ENCODE results near the gene TMCC3.
"Not testable (repeated sequence)": the region's sequence is repeated elsewhere in the genome, so short reads cannot be mapped to it uniquely, and the experiment has no call there.

The TMCC3 gene

DNA sequence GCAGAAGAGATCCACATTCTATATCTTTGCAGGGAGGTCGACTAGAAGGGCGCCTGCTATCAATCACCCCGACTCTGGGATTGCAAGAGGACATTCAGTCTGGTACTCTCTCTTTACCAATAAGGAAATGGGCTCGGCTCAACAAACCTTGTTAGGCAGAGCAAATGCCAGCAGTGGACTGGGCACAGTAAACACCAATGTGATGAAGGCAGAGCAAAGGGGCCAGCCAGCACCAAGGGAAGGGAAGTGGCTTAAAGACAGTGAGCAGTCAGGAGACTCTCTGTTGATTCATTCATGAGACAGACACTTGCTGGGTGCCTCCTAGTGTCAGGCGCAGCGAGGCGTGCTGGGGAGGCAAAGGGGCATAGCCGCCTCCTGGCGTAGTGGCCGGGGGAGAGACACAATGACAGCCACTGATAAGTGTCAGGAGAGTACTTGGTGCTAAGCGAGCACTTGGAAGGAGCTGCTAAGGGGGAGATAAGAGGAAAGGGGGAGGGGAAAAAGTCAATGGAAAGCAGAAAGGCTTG, 34.1 kb downstream of the TMCC3 start:
- in situ Hi-C loops (cut with HindIII; ENCODE audit: low pct_ligation_motif_present, low pct_unique_long_range_greater_than_20kb, low sequenced_read_pairs), result no loop called here
- peak; percentile 89 for DNase-seq

DNA sequence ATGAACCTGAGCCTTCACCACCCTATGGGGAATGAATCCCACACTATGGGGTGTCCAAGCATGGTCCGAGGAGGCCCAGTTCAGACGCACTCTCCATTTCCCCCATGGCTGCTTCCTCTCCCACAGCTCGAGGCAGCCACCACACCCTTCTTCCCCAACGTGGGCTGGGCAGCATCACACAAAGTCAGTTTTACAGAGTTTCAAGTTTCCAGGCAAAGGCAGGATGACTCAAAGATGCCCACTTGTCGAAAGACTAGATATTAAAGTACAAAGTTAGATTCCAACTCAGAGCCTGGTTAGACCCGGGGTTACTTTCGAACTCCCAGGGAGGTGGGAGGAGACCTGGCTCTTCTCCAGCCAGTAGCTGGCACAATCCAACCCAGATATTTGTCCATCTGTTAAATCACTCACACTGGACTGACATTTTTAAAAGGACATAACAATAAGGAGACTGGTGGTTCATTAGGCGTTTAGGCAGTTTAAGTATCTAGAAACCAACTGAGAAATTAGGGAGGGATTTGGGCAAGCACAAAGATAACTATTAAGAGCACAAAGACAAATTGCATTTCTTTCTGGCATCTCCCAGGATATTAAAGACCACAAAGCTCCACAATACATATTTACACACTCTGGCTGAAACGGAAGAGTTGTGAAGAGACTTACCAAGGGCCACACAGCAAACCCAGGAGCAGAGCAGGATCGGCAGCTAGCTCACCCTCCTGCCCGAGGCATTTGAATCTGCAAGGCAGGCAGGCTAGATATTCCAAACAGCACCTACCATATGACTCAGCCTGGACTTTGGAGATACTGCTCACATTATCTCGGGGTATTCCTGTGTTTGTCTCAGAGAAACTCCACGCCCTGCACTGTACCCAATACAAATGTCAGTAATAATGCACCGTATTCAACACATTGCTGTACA, 34.8 kb downstream of the TMCC3 start:
- DNase-seq, result peak; percentile 92
- in situ Hi-C loops (cut with HindIII; ENCODE audit: low pct_ligation_motif_present, low pct_unique_long_range_greater_than_20kb, low sequenced_read_pairs), result no loop called here

DNA sequence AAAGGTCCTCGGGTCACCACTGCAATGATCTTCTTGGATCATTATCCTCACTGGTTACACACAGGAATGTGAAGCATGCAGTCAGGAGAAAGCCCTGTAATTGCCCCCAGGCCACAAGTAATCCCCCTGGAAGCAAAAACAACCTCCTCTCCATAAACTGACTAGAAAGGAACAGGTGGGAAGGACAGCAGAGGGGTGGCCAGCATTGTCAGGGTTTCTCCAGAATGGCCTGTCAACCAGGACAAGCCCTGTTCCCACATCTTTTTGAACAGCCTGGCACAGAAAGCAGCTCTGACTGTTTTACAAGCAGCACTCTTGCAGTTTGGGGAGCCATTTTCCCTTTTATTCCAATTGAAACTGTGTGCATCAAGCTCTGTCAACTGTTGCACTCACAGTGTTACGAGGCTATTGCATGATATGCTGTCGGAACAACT, 36.1 kb downstream of the TMCC3 start:
- in situ Hi-C loops (cut with HindIII; ENCODE audit: low pct_ligation_motif_present, low pct_unique_long_range_greater_than_20kb, low sequenced_read_pairs), result no loop called here
- peak; percentile 79 for DNase-seq

DNA sequence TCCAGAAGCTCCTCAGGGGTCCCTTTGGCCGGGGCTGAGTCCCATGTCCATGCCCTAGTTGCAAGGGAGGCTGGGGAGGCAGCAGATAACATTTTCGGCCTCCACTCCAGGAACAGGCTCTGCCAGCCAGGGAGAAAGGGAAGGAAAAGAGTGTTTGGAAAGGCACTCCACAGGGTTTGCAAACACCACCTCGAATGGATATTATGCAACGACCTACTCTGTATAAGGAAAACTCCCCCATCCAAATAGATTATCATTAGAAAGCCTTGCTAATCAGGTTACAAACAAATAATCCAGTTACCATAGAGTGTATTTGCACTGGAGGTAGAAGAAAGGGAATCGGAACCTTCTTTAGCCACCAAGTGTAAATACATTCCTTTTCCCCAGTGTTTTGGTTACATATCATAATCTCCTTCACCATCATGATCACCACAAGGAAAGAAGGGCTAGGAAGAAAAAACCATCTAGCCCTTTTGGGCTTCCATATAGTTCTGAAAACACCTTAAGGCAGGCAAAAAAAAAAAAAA, 40.4 kb downstream of the TMCC3 start:
- DNase-seq, result no peak
- in situ Hi-C loops (cut with HindIII; ENCODE audit: low pct_ligation_motif_present, low pct_unique_long_range_greater_than_20kb, low sequenced_read_pairs), result no loop called here

DNA sequence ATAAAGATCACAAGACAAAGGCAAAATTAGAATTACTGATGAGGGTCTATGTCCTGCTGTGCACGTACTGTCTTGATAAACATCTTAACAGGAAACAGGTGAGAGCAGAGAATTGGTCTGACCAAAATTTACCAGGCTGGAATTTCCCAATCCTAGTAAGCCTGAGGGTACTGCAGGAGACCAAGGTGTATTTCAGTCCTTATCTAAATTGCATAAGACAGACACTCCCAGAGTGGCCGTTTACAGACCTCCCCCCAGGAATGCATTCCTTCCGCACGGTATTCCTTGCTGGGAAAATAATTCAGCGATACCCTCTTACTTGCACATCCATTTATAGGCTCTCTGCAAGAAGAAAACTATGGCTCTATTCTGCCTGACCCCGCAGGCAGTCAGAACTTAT, 43.5 kb downstream of the TMCC3 start:
- DNase-seq; in situ Hi-C loops (cut with HindIII; ENCODE audit: low pct_ligation_motif_present, low pct_unique_long_range_greater_than_20kb, low sequenced_read_pairs): not testable (repeated sequence)

DNA sequence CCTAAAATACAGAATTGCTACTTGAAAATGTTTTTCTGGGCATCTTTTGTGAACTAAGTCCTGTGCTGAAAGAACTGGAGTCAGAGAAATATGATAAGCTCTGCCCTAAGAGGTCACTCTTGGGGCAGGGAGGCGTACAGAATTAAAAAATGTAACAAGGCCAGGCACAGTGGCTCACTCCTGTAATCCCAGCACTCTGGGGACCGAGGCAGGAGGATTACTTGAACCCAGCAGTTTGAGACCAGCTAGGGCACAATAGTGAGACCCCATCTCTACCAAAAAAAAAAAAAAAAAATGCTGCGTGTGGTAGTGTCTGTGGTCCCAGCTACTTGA, 46.0 kb downstream of the TMCC3 start:
- in situ Hi-C loops (cut with HindIII; ENCODE audit: low pct_ligation_motif_present, low pct_unique_long_range_greater_than_20kb, low sequenced_read_pairs), result no loop called here
- DNase-seq, result no peak

DNA sequence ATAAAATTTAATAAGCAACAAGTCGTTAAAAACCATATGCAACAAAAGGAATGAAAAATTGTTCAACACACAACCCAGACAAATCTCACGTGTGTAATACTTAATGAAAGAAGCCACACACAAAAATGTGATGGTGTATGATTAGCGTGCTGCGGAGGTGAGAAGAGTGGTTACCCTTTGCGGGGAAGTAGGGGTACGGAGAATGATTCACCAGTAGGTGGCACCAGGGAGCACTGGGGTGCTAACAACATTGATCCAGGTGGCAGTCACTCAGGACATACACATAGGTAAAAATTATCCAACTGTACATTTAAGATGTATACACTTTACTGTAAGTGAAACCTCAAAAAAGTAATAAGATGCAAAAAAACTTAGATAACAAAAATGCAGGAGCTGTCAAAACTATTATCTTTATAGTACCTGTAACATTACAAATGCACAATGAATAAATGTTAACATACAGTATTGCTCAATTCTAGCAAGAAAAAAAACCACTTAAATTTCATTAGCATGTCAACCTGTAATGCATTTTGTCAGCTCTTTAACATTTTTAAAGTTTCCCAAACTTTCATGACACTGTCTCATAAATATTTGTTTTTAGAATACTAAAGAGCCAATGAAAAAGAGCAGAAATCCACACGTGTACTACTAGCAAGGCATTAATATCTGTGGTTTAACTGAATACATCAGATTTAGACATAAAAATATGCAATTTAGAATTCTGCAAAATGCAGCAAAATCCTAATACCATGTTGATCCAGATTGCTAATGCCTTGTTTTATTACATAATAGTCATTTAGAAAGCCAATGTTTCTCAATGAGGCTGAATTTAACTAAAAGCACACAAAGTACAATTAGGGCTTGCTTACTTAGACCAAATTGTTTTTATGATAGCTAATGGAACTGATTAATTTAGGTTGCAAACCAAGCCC, 46.7 kb downstream of the TMCC3 start:
- in situ Hi-C loops (cut with HindIII; ENCODE audit: low pct_ligation_motif_present, low pct_unique_long_range_greater_than_20kb, low sequenced_read_pairs), result no loop called here
- DNase-seq, result peak; percentile 44

DNA sequence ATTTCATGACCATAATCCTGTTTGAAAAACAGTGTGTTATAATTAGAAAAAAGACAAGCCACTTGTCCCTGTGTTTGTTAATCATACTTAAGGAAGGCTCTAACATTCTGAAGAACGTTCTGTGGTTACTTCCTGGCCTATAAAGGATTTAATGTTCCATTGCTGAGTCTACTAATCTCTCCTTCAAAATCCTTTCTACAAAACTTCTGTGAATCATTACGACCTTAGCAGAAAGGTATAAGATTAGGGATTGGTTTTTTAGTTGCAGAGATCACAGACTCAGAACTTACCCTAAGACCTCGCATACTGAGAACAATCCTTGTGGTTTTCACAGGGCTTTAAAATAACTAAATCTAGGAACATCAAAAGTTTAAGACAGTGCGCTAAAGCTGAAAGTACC, 48.3 kb downstream of the TMCC3 start:
- DNase-seq, result no peak
- in situ Hi-C loops (cut with HindIII; ENCODE audit: low pct_ligation_motif_present, low pct_unique_long_range_greater_than_20kb, low sequenced_read_pairs), result no loop called here

DNA sequence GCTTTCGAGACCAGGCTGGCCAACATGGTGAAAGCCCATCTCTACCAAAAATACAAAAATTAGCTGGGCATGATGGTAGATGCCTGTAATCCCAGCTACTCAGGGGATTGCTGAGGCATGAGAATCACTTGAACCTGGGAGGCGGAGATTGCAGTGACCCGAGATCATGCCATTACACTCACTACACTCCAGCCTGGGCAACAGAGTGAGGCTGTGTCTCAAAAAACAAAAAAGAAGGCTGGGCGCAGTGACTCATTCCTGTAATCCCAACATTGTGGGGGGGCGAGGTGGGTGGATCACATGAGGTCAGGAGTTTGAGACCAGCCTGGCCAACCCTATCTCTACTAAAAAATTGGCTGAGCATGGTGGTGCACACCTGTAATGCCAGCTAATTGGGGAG, 49.0 kb downstream of the TMCC3 start:
- in situ Hi-C loops (cut with HindIII; ENCODE audit: low pct_ligation_motif_present, low pct_unique_long_range_greater_than_20kb, low sequenced_read_pairs); DNase-seq: not testable (repeated sequence)

DNA sequence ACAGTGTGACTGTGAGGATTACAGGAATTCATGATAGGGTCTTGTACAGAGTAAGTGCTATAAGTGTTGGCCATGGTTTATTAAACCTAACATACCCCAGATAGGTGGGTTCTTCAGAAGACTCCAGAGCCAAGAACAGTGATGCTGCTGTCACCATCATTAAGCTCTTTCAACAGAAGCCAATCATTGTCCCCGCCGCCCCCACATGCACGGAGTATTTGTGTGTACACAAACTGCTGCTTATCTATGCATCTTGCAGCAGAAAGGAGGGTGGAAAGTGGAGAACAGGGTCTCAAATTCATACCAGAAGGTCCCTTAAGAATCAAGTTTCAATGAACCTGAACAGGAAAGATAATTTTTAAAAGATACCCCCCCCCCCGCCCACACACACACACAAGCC, 51.2 kb downstream of the TMCC3 start:
- no peak for DNase-seq
- in situ Hi-C loops (cut with HindIII; ENCODE audit: low pct_ligation_motif_present, low pct_unique_long_range_greater_than_20kb, low sequenced_read_pairs), result no loop called here

DNA sequence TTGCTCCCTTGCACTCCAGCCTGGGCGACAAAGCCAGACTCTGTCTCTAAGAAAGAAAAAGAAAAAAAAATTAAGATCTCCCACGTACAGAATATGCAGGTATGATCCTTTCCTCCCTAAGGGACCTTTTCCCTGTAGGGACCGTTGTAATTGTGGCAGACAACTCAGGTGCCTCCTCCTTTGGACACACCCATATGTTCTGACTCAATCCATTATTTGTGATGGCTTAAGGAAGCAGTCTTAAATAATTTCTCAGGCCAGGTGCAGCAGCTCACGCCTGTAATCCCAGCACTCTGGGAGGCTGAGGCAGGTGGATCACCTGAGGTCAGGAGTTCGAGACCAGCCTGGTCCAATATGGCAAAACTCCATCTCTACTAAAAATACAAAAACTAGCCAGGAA, 53.1 kb downstream of the TMCC3 start:
- in situ Hi-C loops (cut with HindIII; ENCODE audit: low pct_ligation_motif_present, low pct_unique_long_range_greater_than_20kb, low sequenced_read_pairs), result no loop called here
- DNase-seq, result no peak

DNA sequence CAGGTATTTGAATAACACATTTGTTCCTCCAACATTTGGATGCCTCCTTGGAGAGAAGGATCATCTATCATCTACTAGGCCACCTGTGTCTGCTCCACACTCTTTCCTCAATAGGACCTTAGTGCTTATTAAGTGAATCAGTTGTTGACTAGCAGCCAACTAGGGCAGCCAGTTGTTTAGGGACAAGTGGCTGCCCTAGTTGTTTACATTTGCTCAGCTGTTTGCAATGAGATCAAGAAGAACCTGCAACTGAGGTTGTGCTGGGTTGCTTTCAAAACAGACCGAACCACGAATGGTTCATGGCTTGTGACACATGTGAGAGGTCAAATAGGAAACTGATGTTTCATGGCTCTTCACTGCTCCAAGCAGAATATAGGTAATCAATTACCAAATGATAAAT, 53.8 kb downstream of the TMCC3 start:
- in situ Hi-C loops (cut with HindIII; ENCODE audit: low pct_ligation_motif_present, low pct_unique_long_range_greater_than_20kb, low sequenced_read_pairs), result no loop called here

DNA sequence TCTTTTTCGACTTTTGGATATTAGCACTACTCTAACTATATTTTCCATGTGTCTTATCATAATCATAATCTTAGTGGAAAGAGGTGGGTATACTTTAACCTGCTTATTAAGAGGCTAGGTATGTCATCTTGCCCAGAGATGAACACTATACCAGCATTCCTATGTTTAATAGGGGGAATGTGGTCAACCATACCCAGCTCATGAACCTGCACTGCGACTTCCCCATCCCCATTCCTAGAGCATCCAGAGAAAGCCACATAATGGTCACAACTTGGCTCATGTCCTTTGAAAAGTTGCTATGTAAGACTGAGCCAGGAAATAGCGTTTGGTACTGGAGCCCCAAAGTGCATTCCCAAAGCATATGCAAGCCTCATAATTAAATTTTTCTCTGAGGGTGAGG, 55.2 kb downstream of the TMCC3 start:
- peak; percentile 53 for DNase-seq
- in situ Hi-C loops (cut with HindIII; ENCODE audit: low pct_ligation_motif_present, low pct_unique_long_range_greater_than_20kb, low sequenced_read_pairs), result no loop called here

More for the DNA sequence above, 53.8 kb downstream of the TMCC3 start:
- no peak for DNase-seq

DNA sequence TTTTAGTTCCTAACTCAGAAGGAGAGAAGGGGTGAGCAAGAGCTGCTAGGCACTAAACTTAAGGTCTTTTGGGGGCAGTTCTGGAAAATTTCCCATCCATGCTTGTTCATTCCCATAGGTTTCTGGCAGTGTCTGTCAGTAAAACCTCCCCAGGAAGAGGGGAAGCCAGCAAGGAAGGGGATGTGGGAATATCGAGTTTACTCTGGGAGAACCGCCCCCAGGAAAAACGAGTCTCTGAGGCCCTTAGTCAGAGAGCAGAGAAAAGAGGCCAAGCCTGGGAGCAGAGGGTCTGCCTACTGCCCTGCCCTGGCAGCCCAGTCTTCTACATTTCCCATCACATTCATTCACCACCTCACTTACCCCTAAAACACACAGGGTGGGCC, 55.9 kb downstream of the TMCC3 start:
- DNase-seq, result no peak
- in situ Hi-C loops (cut with HindIII; ENCODE audit: low pct_ligation_motif_present, low pct_unique_long_range_greater_than_20kb, low sequenced_read_pairs), result no loop called here

DNA sequence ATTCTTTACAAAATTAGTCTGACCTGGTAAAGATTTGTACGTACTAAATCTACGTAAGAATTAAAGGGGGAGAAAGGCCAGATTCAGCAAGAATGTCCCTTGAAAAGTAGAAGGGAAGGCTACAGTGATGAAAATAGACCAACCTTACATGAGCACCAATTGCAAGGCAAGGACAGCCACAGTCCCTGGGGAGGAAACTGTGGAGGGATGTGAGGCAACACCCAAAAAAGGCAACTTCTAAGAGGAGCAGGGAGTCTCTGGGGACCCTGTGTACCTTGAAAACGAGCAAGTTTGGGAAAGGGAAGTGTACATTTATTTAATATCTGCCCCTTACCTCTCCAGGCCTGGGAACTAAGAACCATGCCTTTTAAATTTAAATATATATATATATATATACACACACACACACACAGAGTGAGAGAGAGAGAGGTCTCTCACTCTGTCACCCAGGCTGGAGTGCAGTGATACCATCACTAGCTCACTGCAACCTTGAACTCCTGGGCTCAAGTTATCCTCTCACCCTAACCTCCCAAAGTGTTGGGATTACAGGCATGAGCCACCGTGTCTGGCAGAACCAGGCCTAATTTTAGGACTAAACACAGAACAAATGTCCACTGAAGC, 56.4 kb downstream of the TMCC3 start:
- DNase-seq, result no peak
- in situ Hi-C loops (cut with HindIII; ENCODE audit: low pct_ligation_motif_present, low pct_unique_long_range_greater_than_20kb, low sequenced_read_pairs), result no loop called here

DNA sequence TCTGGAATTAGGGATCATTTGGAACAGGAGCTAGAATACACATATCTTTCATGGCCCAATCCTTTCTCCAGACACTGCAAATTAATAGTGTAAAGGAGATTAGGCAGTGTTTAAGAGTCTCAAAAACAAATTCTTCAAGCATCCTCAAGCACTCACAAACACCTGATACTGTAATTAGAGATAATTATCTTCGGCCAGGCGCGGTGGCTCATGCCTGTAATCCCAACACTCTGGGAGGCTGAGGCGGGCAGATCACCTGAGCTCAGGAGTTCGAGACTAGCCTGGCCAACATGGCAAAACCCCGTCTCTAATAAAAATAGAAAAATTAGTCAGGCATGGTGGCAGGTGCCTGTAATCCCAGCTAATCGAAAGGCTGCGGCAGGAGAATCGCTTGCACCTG, 57.6 kb downstream of the TMCC3 start:
- DNase-seq; in situ Hi-C loops (cut with HindIII; ENCODE audit: low pct_ligation_motif_present, low pct_unique_long_range_greater_than_20kb, low sequenced_read_pairs): not testable (repeated sequence)

DNA sequence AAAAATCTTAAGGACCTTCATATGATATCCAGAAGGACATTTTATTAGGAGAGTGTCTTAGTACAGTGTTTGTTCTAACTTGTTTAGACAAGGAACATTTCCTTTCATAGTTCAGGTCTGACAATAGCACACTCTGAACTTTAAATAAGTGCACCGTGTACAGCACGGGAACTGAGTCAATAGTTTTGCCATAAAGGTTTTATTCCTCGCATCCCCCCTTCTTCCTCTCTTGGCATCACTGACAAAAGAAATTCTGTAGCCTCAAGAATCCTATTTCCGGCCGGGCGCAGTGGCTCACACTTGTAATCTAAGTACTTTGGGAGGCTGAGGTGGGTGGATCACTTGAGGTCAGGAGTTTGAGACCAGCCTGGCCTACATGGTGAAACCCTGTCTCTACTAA, 58.3 kb downstream of the TMCC3 start:
- in situ Hi-C loops (cut with HindIII; ENCODE audit: low pct_ligation_motif_present, low pct_unique_long_range_greater_than_20kb, low sequenced_read_pairs), result no loop called here
- no peak for DNase-seq

DNA sequence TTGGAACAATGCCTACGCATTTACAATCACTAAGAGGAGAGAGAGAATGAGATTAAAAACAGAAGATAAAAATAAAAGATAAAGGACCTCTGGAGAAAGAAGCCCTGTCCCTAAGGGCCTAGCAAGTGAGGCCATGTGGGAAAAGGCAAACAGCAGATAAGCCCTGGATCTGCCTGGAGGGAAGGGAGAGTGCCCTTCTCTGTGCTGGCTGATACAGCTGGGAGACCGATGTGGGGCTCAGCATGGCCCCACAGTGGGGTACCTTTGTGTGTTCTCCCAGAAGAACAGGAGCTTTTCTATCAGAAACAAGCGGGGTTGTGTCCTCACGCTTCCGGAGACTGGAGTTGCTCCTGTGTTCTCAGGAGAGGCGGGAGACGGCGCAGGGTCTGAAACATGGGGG, 59.9 kb downstream of the TMCC3 start:
- no peak for DNase-seq
- in situ Hi-C loops (cut with HindIII; ENCODE audit: low pct_ligation_motif_present, low pct_unique_long_range_greater_than_20kb, low sequenced_read_pairs), result no loop called here

DNA sequence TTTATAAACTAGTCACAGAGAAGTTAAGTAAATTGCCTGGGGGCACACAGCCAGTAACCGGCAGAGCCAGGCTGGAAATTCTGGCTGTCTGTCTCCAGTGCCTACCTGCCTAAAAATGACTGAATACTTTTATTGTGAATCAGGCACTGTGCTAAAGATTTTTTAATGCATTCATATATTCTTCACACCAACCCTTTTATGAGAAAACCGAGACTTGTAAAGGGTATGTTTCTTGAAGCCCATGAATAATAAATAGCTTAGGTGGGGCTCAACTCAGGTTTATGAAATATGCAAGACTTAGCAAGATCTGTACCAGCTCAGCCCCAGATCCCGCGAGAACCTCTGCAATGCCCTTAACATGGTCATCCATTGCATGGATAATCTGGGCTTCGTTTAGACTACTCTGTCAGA, 60.8 kb downstream of the TMCC3 start:
- no peak for DNase-seq

More for the DNA sequence above, 60.8 kb downstream of the TMCC3 start:
- in situ Hi-C loops (cut with HindIII; ENCODE audit: low pct_ligation_motif_present, low pct_unique_long_range_greater_than_20kb, low sequenced_read_pairs), result no loop called here

All from ACHN (cell line).